ENCODE results near the gene MPPED1. TPM values are rescaled to one million over a fixed set of nuclear protein-coding genes. Genes with fewer than 3 reads are reported as not detected.

Gene MPPED1
- total and polyA plus RNA-seq, 2 experiments from 2014 or later: 0.30 to 0.97 TPM

DNA sequence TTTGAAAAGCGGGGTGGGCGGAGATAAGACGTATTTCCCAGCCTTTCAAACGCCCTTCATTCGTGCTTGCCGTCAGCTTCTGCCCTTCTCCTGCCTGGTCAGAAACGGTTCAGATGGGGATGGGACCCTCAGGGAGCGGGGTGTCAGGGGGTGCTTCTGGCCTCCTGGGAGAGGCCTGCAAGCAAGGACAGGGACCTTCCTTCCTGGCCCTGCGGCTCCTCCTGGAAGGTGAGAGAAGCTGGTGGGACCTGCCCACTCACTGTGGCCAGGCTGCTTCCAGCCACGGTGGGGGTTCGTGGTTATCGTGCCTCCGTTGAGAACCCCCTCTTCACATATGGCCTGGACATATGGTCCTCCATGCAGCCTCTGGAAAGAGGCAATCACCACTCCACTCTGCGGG is 104.6 kb downstream of the MPPED1 start:
- Histone ChIP-seq H3K27ac (no peak overlapping the region), H3K4me2 (no peak overlapping the region), H3K4me3 (no peak overlapping the region), H3K27me3 (no peaks in the 10 kb centered on the region), H3K36me3 (replicated peaks; ENCODE audit: insufficient read depth, low read depth) (no peaks in the 10 kb centered on the region), H3K9me3 (ENCODE audit: low read depth) (no peaks in the 10 kb centered on the region), H4K20me1 (ENCODE audit: insufficient read depth, poor library complexity, severe bottlenecking) (no peaks in the 10 kb centered on the region), H3K4me1 (ENCODE audit: insufficient read depth) (no peaks in the 10 kb centered on the region), H2AFZ (no peak overlapping the region), H3K79me2 (no peaks in the 10 kb centered on the region), H3K9me2 (replicated peaks; ENCODE audit: insufficient read depth) (no peaks in the 10 kb centered on the region)
- TF ChIP-seq EZH2 (IDR thresholded peaks at IDR 0.05; ENCODE audit: borderline replicate concordance) (no peak), EZH2phosphoT487 (IDR thresholded peaks at IDR 0.05; ENCODE audit: low read depth, severe bottlenecking, unreplicated experiment) (no peak)
- TF ChIP-seq, protein P1, sequence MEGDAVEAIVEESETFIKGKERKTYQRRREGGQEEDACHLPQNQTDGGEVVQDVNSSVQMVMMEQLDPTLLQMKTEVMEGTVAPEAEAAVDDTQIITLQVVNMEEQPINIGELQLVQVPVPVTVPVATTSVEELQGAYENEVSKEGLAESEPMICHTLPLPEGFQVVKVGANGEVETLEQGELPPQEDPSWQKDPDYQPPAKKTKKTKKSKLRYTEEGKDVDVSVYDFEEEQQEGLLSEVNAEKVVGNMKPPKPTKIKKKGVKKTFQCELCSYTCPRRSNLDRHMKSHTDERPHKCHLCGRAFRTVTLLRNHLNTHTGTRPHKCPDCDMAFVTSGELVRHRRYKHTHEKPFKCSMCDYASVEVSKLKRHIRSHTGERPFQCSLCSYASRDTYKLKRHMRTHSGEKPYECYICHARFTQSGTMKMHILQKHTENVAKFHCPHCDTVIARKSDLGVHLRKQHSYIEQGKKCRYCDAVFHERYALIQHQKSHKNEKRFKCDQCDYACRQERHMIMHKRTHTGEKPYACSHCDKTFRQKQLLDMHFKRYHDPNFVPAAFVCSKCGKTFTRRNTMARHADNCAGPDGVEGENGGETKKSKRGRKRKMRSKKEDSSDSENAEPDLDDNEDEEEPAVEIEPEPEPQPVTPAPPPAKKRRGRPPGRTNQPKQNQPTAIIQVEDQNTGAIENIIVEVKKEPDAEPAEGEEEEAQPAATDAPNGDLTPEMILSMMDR (IDR thresholded peaks at IDR 0.05; ENCODE audit: poor library complexity): no peak
- WGBS (ENCODE audit: low lambda C conversion rate, missing lambda C conversion rate): 85% methylated on average over 14 of the region's 14 CpGs
- DNase-seq (ENCODE audit: low spot score): no peak

DNA sequence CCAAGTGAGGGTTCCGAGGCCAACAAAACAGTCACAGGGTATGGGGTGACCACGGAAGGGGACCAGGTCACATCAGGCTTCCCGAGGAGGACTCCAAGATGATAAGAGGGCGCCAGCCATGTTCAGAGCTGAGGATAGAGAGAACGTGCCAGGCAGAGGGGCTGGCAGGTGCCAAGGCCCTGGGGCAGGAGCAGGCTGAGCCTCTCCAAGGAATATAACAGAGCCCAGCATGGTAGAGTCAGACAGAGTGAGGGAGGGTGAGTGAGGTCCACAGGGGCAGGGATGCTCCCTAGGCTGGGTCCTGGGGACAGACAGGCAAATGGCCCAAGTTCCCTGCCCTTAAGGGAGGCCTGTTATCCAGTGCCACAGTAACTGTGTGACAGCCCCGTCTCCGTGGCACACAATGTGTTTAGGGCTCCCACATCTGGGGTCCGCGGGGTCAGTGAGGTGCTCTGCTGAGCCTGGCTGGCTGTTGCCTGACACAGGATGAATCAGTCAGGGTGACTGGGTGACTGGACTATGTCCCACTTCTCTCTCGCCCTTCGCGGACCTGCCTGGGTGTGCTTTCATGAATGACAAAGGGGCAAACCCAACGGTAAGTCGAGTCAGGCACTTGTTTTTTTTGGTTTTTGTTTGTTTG is 105.3 kb downstream of the MPPED1 start:
- Histone ChIP-seq H3K9me2 (replicated peaks; ENCODE audit: insufficient read depth) (no peaks in the 10 kb centered on the region), H3K27ac (no peak overlapping the region), H3K36me3 (replicated peaks; ENCODE audit: insufficient read depth, low read depth) (no peaks in the 10 kb centered on the region), H3K79me2 (no peaks in the 10 kb centered on the region), H3K4me1 (ENCODE audit: insufficient read depth) (no peaks in the 10 kb centered on the region), H4K20me1 (ENCODE audit: insufficient read depth, poor library complexity, severe bottlenecking) (no peaks in the 10 kb centered on the region), H2AFZ (no peak overlapping the region), H3K4me3 (no peak overlapping the region), H3K4me2 (no peak overlapping the region), H3K9me3 (ENCODE audit: low read depth) (no peaks in the 10 kb centered on the region), H3K27me3 (no peaks in the 10 kb centered on the region)
- WGBS (ENCODE audit: low lambda C conversion rate, missing lambda C conversion rate): 94% methylated on average over 14 of the region's 14 CpGs
- DNase-seq (ENCODE audit: low spot score): no peak
- TF ChIP-seq EZH2 (IDR thresholded peaks at IDR 0.05; ENCODE audit: borderline replicate concordance) (no peak), EZH2phosphoT487 (IDR thresholded peaks at IDR 0.05; ENCODE audit: low read depth, severe bottlenecking, unreplicated experiment) (no peak)
- TF ChIP-seq, protein P1 (IDR thresholded peaks at IDR 0.05; ENCODE audit: poor library complexity): no peak

DNA sequence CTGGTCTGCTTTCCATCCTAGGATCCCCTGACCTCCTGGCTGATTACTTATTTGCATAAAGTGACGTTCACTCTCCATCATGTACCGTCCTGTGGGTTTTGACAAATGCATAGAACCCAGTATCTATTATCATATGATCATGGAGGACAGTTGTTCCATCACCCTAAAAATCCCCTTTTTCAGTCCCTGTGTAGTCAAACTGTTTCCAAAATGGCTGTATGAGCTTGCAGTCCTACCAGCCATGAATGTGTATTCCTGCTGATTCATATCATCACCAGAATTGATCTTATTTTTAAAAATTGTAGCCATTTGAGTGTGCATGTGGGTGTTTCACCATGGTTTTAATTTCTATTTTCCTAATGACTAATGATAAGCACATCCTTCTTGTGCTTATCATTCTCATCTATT is 108.8 kb downstream of the MPPED1 start:
- H4K20me1 ChIP-seq (ENCODE audit: insufficient read depth, poor library complexity, severe bottlenecking): no peaks in the 10 kb centered on the region
- H3K27me3 ChIP-seq: peaks cover 3% of the 10 kb centered on the region
- no peak overlapping the region for H3K4me2 ChIP-seq
- no peak for TF ChIP-seq EZH2 (IDR thresholded peaks at IDR 0.05; ENCODE audit: borderline replicate concordance)
- no peak for TF ChIP-seq EZH2phosphoT487 (IDR thresholded peaks at IDR 0.05; ENCODE audit: low read depth, severe bottlenecking, unreplicated experiment)
- TF ChIP-seq, protein P1 (IDR thresholded peaks at IDR 0.05; ENCODE audit: poor library complexity): no peak
- no peak overlapping the region for H3K4me3 ChIP-seq
- H3K79me2 ChIP-seq: no peaks in the 10 kb centered on the region
- 73% methylated on average over 2 of the region's 2 CpGs for WGBS (ENCODE audit: low lambda C conversion rate, missing lambda C conversion rate)
- no peak overlapping the region for H2AFZ ChIP-seq
- H3K27ac ChIP-seq: no peak overlapping the region
- DNase-seq (ENCODE audit: low spot score): no peak
- no peaks in the 10 kb centered on the region for H3K9me3 ChIP-seq (ENCODE audit: low read depth)
- no peaks in the 10 kb centered on the region for H3K9me2 ChIP-seq (replicated peaks; ENCODE audit: insufficient read depth)
- no peaks in the 10 kb centered on the region for H3K4me1 ChIP-seq (ENCODE audit: insufficient read depth)
- no peaks in the 10 kb centered on the region for H3K36me3 ChIP-seq (replicated peaks; ENCODE audit: insufficient read depth, low read depth)

Data from hepatocyte (in vitro differentiated cells).